HFF-Myc (cell line): ENCODE results near the gene LARP4B.

Source experiments
- DNase-seq: peaks from one replicate; pipeline ENCODE4 v3.0.0-alpha.2; 2011; ENCODE audit warnings: low read depth; ENCODE audit errors: extremely low read depth
- H3K4me3 ChIP-seq: replicated peaks from 2 replicates; pipeline ENCODE4 v1.5.1; 2011; ENCODE audit warnings: low read depth, mild to moderate bottlenecking, control low read depth, low read length
- TF ChIP-seq, protein P1 (sequence below): IDR thresholded peaks from 2 replicates; pipeline ENCODE4 v1.5.1; 2012; ENCODE audit warnings: mild to moderate bottlenecking, low read depth, low read length, control low read depth; ENCODE audit errors: missing control alignments

LARP4B gene

DNA sequence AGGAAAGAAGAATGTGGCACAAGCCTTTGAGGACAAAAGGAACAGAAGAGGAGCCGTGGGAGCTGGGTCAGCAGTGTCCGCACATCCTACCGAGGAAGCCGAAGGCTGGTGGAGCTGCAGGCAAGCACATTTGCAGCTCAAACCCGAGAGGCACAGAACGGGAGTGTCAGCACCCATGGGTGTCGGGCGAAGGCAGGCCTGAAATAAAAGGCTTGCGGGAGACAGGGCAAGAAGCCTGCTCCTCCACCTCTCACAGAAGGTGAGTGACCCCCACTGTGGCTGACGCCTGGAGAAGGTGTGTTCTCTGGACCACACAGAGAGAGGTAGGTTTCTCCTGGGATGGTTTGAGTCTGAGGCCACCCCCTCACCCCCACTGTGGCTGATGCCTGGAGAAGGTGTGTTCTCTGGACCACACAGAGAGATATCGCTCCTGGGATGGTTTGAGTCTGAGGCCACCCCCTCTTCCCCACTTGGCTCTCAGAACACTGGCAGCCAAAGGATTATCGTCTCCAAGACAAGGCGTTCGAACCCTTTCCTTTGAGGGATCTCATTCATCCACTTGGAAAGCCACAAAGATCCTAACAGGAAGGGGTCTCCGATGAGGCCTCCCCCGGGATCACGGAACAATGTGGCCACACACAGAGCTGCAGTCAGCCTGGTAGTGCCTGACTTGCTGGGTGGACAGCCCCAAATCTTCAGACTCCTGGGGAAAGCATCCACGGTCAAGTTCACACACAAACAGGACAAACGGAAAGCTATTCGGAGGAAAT is 35.1 kb upstream of the LARP4B start:
- TF ChIP-seq, protein P1, sequence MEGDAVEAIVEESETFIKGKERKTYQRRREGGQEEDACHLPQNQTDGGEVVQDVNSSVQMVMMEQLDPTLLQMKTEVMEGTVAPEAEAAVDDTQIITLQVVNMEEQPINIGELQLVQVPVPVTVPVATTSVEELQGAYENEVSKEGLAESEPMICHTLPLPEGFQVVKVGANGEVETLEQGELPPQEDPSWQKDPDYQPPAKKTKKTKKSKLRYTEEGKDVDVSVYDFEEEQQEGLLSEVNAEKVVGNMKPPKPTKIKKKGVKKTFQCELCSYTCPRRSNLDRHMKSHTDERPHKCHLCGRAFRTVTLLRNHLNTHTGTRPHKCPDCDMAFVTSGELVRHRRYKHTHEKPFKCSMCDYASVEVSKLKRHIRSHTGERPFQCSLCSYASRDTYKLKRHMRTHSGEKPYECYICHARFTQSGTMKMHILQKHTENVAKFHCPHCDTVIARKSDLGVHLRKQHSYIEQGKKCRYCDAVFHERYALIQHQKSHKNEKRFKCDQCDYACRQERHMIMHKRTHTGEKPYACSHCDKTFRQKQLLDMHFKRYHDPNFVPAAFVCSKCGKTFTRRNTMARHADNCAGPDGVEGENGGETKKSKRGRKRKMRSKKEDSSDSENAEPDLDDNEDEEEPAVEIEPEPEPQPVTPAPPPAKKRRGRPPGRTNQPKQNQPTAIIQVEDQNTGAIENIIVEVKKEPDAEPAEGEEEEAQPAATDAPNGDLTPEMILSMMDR, result no peak

DNA sequence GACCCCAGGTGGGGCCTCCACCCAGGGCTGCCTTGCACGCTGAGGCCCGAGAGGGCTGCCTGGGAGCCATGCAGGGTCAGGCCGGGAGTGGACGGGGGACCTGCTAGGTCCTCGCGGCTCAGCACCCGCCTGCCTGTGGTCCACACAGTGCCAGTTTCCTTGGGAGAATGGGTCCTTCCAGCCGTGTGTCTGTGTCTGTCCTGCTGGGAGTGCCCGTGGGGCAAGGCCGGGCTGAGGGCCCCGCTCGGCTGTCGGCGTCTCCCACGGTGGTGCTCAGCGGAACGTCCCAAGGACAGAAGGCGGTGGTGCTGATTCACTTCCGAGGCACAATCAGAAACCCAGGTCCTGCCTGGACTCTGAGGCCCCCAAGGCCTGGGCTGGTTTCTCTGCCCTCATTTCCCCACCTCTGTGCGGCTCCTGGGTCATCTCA is 33.5 kb upstream of the LARP4B start:
- DNase-seq, result no peak
- no peak overlapping the region for H3K4me3 ChIP-seq
- TF ChIP-seq, protein P1, result no peak

More for the DNA sequence above, 35.1 kb upstream of the LARP4B start:
- no peak overlapping the region for H3K4me3 ChIP-seq
- no peak for DNase-seq

DNA sequence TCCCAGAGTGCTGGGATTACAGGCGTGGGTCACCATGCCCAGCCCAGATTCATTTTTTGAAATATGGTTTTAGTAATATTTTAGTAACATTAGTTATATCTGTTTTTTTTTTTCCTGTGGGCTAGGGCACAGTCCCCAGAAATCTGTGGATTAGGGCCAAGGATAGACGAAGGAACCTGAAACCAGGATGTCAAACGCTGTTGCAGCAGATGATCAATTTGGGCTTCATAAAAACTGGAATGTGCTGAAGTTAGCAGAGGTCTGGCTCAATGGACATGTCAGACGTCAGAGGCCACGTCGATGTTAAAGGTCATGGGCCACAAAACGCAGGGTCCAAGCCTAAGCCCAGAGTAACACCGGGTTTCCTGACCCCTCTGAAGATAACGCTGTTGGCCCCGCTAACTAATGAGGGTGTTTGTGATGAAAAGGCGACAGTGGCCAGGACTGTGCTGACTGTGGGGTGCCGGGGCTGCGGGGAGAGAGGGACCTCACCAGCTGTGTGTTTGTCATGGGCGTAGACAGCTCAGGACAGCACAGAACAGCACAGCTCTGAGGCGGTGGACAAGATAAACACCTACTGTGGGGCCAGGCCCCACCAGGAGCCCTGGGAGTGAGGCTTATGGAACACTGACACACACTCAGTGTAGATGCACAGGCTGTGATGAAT is 32.9 kb upstream of the LARP4B start:
- H3K4me3 ChIP-seq, result no peak overlapping the region
- DNase-seq, result no peak
- TF ChIP-seq, protein P1, result no peak

DNA sequence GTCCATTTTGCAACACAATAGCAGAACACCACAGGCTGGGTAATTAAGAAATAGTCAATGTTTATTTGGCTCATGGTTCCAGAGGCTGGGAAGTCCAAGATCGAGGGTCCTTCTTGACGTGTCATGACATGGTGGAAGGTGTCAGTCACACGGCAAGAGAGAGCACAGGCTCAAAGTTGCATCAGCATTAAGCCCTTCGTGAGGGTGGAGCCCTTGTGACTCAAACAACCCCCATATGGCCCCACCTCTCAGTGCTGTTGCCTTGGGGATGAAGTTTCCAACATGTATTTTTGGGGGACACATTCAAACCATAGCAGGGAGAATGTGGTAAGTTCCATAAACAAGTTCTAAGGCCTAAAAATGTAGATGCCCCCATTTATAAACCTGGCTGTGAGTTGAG is 32.1 kb upstream of the LARP4B start:
- TF ChIP-seq, protein P1, result no peak
- DNase-seq, result no peak
- H3K4me3 ChIP-seq, result no peak overlapping the region

DNA sequence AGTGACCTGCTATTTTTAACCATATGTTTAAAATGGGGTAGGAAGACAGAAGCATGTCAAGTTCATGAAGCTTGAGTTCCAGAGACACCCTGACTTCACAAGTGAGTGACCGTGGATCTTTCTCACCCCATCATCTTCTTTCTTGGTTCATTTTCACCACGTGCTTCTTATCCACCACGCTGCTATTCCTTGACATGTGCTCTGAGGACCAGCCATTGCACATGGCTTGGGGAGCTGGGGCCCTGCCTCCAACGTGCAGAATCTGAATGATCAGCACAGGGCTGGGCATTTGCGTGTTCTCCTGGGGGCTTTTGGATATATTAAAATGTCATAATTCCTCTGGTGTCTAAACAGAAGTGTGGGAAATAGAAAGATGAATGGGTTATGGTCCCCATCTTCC is 31.7 kb upstream of the LARP4B start:
- no peak overlapping the region for H3K4me3 ChIP-seq
- DNase-seq, result no peak
- TF ChIP-seq, protein P1, result no peak

DNA sequence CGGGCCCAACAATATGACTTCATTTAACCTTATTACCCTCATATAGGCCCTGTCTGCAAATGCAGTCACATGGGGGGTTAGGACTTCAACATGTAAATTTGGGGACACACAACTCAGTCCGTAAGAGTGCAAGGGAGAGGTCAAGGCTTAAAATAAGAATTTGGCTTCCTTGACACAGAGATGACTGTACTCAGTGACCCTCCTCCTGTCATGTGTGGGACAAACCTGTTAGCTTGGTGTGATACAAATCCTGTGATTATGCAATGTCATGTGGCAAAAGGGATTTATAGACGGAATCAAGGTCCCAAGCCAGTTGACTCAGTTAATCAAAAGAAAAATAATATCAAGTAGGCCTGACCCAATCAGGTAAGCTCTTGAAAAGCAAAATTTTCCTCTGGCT is 30.8 kb upstream of the LARP4B start:
- TF ChIP-seq, protein P1, result no peak
- no peak overlapping the region for H3K4me3 ChIP-seq
- DNase-seq, result no peak
